RWPE2 (cell line): Measurements from ENCODE around the gene FKBP1C.

Source experiments
- ATAC-seq: fragments of 200-7000 bp; cut with Tn5 transposase; 3 replicates; pipeline ENCODE4 v1.9.1; 2021; ENCODE audit warnings: low read depth
- DNase-seq: peaks from one replicate; pipeline ENCODE4 v3.0.0-alpha.2; 2020; ENCODE audit warnings: low spot score
- H3K27ac ChIP-seq: fragments of 450-650 bp; 2 replicates; pipeline ENCODE4 v1.5.1; 2017; ENCODE audit warnings: mild to moderate bottlenecking; ENCODE audit not compliant: poor library complexity, severe bottlenecking
- H3K27me3 ChIP-seq: fragments of 250-450 bp; sonication (Bioruptor Pico); 2 replicates; pipeline ENCODE4 v1.5.1; 2021; ENCODE audit warnings: mild to moderate bottlenecking, moderate library complexity; ENCODE audit not compliant: insufficient read depth, poor library complexity, severe bottlenecking
- H3K36me3 ChIP-seq: fragments of 250-450 bp; sonication (Bioruptor Pico); 2 replicates; pipeline ENCODE4 v1.5.1; 2020; ENCODE audit warnings: low read depth, mild to moderate bottlenecking, moderate library complexity
- H3K4me1 ChIP-seq: fragments of 250-450 bp; sonication (Bioruptor Pico); 2 replicates; pipeline ENCODE4 v1.5.1; 2021; ENCODE audit warnings: mild to moderate bottlenecking, moderate library complexity; ENCODE audit not compliant: insufficient read depth, poor library complexity, severe bottlenecking
- H3K4me3 ChIP-seq: fragments of 250-450 bp; sonication (Bioruptor Pico); 2 replicates; pipeline ENCODE4 v1.5.1; 2021; ENCODE audit warnings: mild to moderate bottlenecking, moderate library complexity; ENCODE audit not compliant: severe bottlenecking
- H3K9me3 ChIP-seq: fragments of 250-450 bp; sonication (Bioruptor Pico); 2 replicates; pipeline ENCODE4 v1.5.1; 2021; ENCODE audit warnings: mild to moderate bottlenecking, moderate library complexity; ENCODE audit not compliant: severe bottlenecking
- CTCF ChIP-seq: fragments of 450-650 bp; IDR thresholded peaks from one replicate; pipeline ENCODE4 v1.5.1; 2017; ENCODE audit warnings: mild to moderate bottlenecking, moderate library complexity; ENCODE audit not compliant: poor library complexity, severe bottlenecking

FKBP1C gene

DNA sequence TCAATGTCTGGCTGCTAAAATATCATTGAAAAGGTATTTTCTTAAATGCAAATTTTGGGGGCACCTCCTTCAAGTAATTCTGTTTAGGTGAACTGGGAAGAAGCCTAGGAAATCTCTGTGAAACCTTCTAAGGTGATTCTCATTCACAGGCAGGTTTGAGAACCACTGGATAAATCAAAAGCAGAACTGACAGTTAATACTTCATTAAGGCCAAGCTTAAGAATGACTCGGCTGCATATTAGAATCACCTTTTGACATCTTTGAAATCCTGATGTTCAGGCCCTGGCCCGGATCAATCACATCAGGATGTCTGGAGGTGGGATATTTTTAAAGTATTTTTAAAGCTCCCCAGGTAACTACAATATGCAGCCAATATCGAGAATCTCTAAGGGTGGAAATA lies 50.6 kb downstream of the FKBP1C start:
- no peak for ATAC-seq

More for the DNA sequence above, 50.6 kb downstream of the FKBP1C start:
- Histone ChIP-seq H3K4me1 (no peaks in the 10 kb centered on the region), H3K27me3 (no peaks in the 10 kb centered on the region), H3K9me3 (no peaks in the 10 kb centered on the region), H3K27ac (no peak overlapping the region), H3K36me3 (no peaks in the 10 kb centered on the region), H3K4me3 (no peak overlapping the region)
- no peak for TF ChIP-seq CTCF
- DNase-seq = no peak
